ENCODE results near the gene MYBPC2.
A peak's percentile ranks its signal among the peaks of the same experiment; 100 is the strongest.

MYBPC2 gene

GRCh38 chr19:50479761-50480251 lies 47.1 kb downstream of the MYBPC2 start:
- no peak for DNase-seq (ENCODE audit: low read depth, low spot score)

GRCh38 chr19:50480281-50481111 lies 47.8 kb downstream of the MYBPC2 start:
- DNase-seq (ENCODE audit: low read depth, low spot score), result no peak

- DNase-seq (ENCODE audit: low read depth, low spot score), result no peak
Measured at GRCh38 chr19:50481351-50482149, 48.9 kb downstream of the MYBPC2 start.

GRCh38 chr19:50482271-50482855 lies 49.7 kb downstream of the MYBPC2 start:
- no peak for DNase-seq (ENCODE audit: low read depth, low spot score)

- DNase-seq (ENCODE audit: low read depth, low spot score), result no peak
Measured at GRCh38 chr19:50482916-50483315, 50.2 kb downstream of the MYBPC2 start.

GRCh38 chr19:50485284-50485955 lies 52.7 kb downstream of the MYBPC2 start:
- DNase-seq (ENCODE audit: low read depth, low spot score), result no peak

GRCh38 chr19:50486823-50487515 lies 54.3 kb downstream of the MYBPC2 start:
- DNase-seq (ENCODE audit: low read depth, low spot score), result peak; percentile 67

GRCh38 chr19:50488389-50489194 lies 55.9 kb downstream of the MYBPC2 start:
- no peak for DNase-seq (ENCODE audit: low read depth, low spot score)

GRCh38 chr19:50489461-50490011 lies 56.8 kb downstream of the MYBPC2 start:
- DNase-seq (ENCODE audit: low read depth, low spot score), result no peak

- DNase-seq (ENCODE audit: low read depth, low spot score), result no peak
Measured at GRCh38 chr19:50490411-50490811, 57.7 kb downstream of the MYBPC2 start.

- DNase-seq (ENCODE audit: low read depth, low spot score), result no peak
Measured at GRCh38 chr19:50490991-50491472, 58.3 kb downstream of the MYBPC2 start.

- DNase-seq (ENCODE audit: low read depth, low spot score), result no peak
Measured at GRCh38 chr19:50492303-50493052, 59.8 kb downstream of the MYBPC2 start.

- no peak for DNase-seq (ENCODE audit: low read depth, low spot score)
Measured at GRCh38 chr19:50493171-50493570, 60.5 kb downstream of the MYBPC2 start.

- no peak for DNase-seq (ENCODE audit: low read depth, low spot score)
Measured at GRCh38 chr19:50494186-50495019, 61.7 kb downstream of the MYBPC2 start.

GRCh38 chr19:50495020-50495531 lies 62.4 kb downstream of the MYBPC2 start:
- no peak for DNase-seq (ENCODE audit: low read depth, low spot score)

GRCh38 chr19:50496189-50497021 lies 63.7 kb downstream of the MYBPC2 start:
- no peak for DNase-seq (ENCODE audit: low read depth, low spot score)

GRCh38 chr19:50497022-50497405 lies 64.3 kb downstream of the MYBPC2 start:
- DNase-seq (ENCODE audit: low read depth, low spot score), result no peak

Data from iPS DF 19.7 (cell line).